Lung (tissue), 12 donors: Measurements from ENCODE around the gene FOXP1. TPM values are rescaled to one million over a fixed set of nuclear protein-coding genes. Genes with fewer than 3 reads are reported as not detected.

Experiments used
- ATAC-seq: fragments of 200-7000 bp; cut with Tn5 transposase; one replicate; pipeline ENCODE4 v1.9.1; 2020; ENCODE audit warnings: moderate number of reproducible peaks; ENCODE audit not compliant: insufficient read depth, low FRiP score
- DNase-seq, 3 donors: peaks; one replicate each; pipeline ENCODE4 v3.0.0-alpha.2; 2013 to 2017
- H3K27ac ChIP-seq, 2 donors: one replicate each; pipeline ENCODE4 v1.5.1; 2013; ENCODE audit warnings: mild to moderate bottlenecking in 2 of 2, moderate library complexity in 2 of 2, control low read depth in 1 of 2, inconsistent platforms in 1 of 2, low read depth in 1 of 2, low read length in 1 of 2
- H3K27me3 ChIP-seq, 3 donors: one replicate each; pipeline ENCODE4 v1.5.1; 2013; ENCODE audit warnings: low read length in 2 of 3; ENCODE audit not compliant: control insufficient read depth in 3 of 3, insufficient read depth in 3 of 3
- H3K36me3 ChIP-seq, 4 donors: one replicate each; pipeline ENCODE4 v1.5.1; 2013; ENCODE audit warnings: low read length in 4 of 4, mild to moderate bottlenecking in 1 of 4, moderate library complexity in 1 of 4; ENCODE audit not compliant: control insufficient read depth in 4 of 4, insufficient read depth in 4 of 4
- H3K4me1 ChIP-seq, 5 donors: one replicate each; pipeline ENCODE4 v1.5.1; 2013; ENCODE audit warnings: low read length in 5 of 5, mild to moderate bottlenecking in 2 of 5, moderate library complexity in 1 of 5; ENCODE audit not compliant: control insufficient read depth in 5 of 5, insufficient read depth in 5 of 5
- H3K4me3 ChIP-seq: one replicate; pipeline ENCODE4 v1.5.1; 2013; ENCODE audit warnings: mild to moderate bottlenecking, control low read depth, moderate library complexity
- H3K9ac ChIP-seq, 2 donors: one replicate each; pipeline ENCODE4 v1.5.1; 2013; ENCODE audit warnings: low read length in 2 of 2, control low read depth in 1 of 2; ENCODE audit not compliant: insufficient read depth in 1 of 2
- H3K9me3 ChIP-seq, 4 donors: one replicate each; pipeline ENCODE4 v1.5.1; 2013; ENCODE audit warnings: low read length in 3 of 4, mild to moderate bottlenecking in 1 of 4, moderate library complexity in 1 of 4; ENCODE audit not compliant: control insufficient read depth in 4 of 4, insufficient read depth in 3 of 4
- CTCF ChIP-seq: IDR thresholded peaks from 2 replicates; pipeline ENCODE4 v1.5.1; 2012; ENCODE audit warnings: mild to moderate bottlenecking; ENCODE audit errors: control extremely low read depth, extremely low read depth
- WGBS, 2 donors: extraction: QIAGEN DNeasy Blood & Tissue Kit; methylation state at CpG; one replicate each; pipeline ENCODE4 v1.1.7; 2013; 5-methylcytosine and 5-hydroxymethylcytosine counted together
- polyA plus RNA-seq, 2 donors: library from polyadenylated mRNA; stranded (reverse); fragments of 200-250 nt; gene quantifications; one replicate each; pipeline ENCODE4 v1.2.1, GENCODE V29; 2013
- total RNA-seq, 2 donors: library from RNA; depleted of rRNA in 1 of 2; stranded (reverse); fragments of >200 nt in 1 of 2; gene quantifications; one replicate each; pipeline ENCODE4 v1.2.1, GENCODE V29; 2014 to 2021
- donor health status: control.
- donor health status: control.
- donor health status: Bipolar disorder and iron deficiency.
- donor health status: healthy.
- donor health status: DM: yes; HTN: yes; CAD: no.

Gene FOXP1
- total and polyA plus RNA-seq, 4 donors: 13.8 to 287 (median 73.9) TPM

DNA sequence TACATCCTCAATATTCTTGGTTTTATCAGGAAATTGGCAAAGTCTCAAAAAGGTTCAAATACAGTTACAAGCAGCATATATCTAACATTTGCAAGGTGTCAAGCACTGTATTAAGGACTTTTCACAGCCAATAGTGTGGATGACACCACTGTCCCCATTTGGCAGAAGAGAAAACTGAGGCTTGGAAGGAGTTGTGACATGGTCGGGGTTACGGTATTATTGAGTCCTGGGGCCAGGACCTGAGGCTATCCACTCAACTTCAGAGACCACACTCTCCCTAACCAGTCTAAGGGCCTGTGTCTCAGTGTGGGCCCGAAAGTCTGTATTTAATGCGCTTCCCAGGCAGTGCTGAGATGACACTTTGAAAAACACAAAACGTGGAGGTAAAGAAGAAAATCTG is 99.1 kb downstream of the FOXP1 start:
- WGBS, 2 donors: 87 to 98% methylated on average over 5 of the region's 5 CpGs
- no peaks in the 10 kb centered on the region for H3K36me3 ChIP-seq
- no peaks in the 10 kb centered on the region for H3K27me3 ChIP-seq
- no peak for DNase-seq
- peaks cover 0 to 5% (median 0%) of the 10 kb centered on the region in 5 donors for H3K4me1 ChIP-seq
- no peak overlapping the region for H3K4me3 ChIP-seq
- ATAC-seq: no peak
- H3K9ac ChIP-seq: no peak overlapping the region
- H3K9me3 ChIP-seq: no peaks in the 10 kb centered on the region
- TF ChIP-seq CTCF: no peak
- H3K27ac ChIP-seq: no peak overlapping the region

- DNase-seq: no peak
- WGBS, 2 donors: 83 to 87% methylated on average over 2 of the region's 2 CpGs
- H3K9me3 ChIP-seq: no peaks in the 10 kb centered on the region
- TF ChIP-seq CTCF: no peak
- no peak overlapping the region for H3K9ac ChIP-seq
- ATAC-seq: no peak
- no peak overlapping the region for H3K4me3 ChIP-seq
- peaks cover 0 to 5% (median 0%) of the 10 kb centered on the region in 5 donors for H3K4me1 ChIP-seq
- no peaks in the 10 kb centered on the region for H3K36me3 ChIP-seq
- H3K27ac ChIP-seq: no peak overlapping the region
- no peaks in the 10 kb centered on the region for H3K27me3 ChIP-seq
Observed at GRCh38 chr3:71484047-71484446, 99.5 kb downstream of the FOXP1 start.

GRCh38 chr3:71482771-71483170 is 100.8 kb downstream of the FOXP1 start:
- H3K4me3 ChIP-seq: no peak overlapping the region
- DNase-seq: no peak
- H3K9ac ChIP-seq: no peak overlapping the region
- no peaks in the 10 kb centered on the region for H3K27me3 ChIP-seq
- H3K9me3 ChIP-seq: no peaks in the 10 kb centered on the region
- no peaks in the 10 kb centered on the region for H3K36me3 ChIP-seq
- no peak for ATAC-seq
- 87 to 94% methylated on average over 5 of the region's 5 CpGs for WGBS, 2 donors
- TF ChIP-seq CTCF: no peak
- H3K4me1 ChIP-seq: peaks cover 0 to 3% (median 0%) of the 10 kb centered on the region in 5 donors
- H3K27ac ChIP-seq: no peak overlapping the region

DNA sequence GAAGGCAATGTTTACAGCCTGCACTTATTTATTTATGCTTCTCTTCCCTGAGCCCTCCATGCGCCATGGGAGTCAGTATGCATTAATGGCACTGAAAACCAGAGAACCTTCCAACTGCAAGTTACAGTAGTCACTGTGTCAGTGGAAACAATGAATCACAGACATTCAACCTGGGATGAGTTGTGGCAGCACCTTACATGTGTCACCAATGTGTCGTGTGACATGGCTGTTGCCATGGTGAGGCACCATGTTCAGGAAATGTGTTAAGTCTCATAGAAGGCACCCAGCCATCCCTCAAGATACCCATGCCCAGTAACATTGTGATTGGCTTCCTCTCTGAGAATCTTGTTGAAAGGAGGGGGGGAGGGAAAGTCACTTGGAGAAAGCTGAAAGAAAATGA is 105.0 kb downstream of the FOXP1 start:
- 84 to 93% methylated on average over 2 of the region's 2 CpGs for WGBS, 2 donors
- H3K27me3 ChIP-seq: no peaks in the 10 kb centered on the region
- ATAC-seq: no peak

More for the DNA sequence above, 105.0 kb downstream of the FOXP1 start:
- Histone ChIP-seq H3K4me1 (peaks cover 0 to 2% (median 0%) of the 10 kb centered on the region in 5 donors), H3K27ac (no peak overlapping the region), H3K36me3 (peaks cover 0 to 2% (median 0%) of the 10 kb centered on the region in 4 donors), H3K4me3 (no peak overlapping the region), H3K9ac (no peak overlapping the region), H3K9me3 (no peaks in the 10 kb centered on the region)
- TF ChIP-seq CTCF: no peak
- no peak for DNase-seq
